ENCODE results near the gene GSTA3. TPM values are rescaled to one million over a fixed set of nuclear protein-coding genes. Genes with fewer than 3 reads are reported as not detected.
A peak's percentile ranks its signal among the peaks of the same experiment; 100 is the strongest.

The GSTA3 gene
- total RNA-seq (2021; ENCODE audit: unreplicated experiment) (not detected), Bru-seq, nascent RNA (percentile 10 among the genes with signal in this experiment), BruChase-seq, experiment 1, labeled RNA remaining after a 2-hour chase (not detected), BruChase-seq, experiment 2, labeled RNA remaining after a 6-hour chase (not detected)
- polyA plus RNA-seq (2012; ENCODE audit: insufficient read length), result not detected
- long read RNA-seq, result 0 reads

DNA sequence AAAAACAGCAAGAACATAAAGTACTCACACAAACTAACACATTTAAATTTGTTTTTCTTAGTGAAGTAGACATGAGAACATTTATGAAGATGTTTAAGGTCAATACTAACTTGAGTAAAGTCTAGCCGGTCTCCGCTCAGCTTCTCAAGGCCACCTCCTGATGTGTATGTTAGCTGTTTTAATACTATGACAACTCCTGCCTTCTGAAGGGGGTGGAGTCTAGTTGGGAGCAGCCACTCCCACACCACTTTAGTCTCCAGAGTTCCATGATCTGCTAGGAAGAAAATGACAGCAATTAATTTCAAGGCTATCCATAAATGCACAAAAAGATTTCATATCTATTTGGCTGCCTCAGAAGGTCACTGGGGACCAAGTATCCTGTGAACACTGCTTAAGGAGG, at the start of gene GSTA3:
TSS of gene GSTA3 (minus strand) at position 168 of the 400 bp plus-strand sequence. CDS start 3,864 bp downstream, outside the sequence.
- DNase-seq (ENCODE audit: low read depth, low spot score) (no peak), ATAC-seq (no peak)
- in situ Hi-C loops (cut with HindIII; ENCODE audit: low pct_unique_long_range_greater_than_20kb, low sequenced_read_pairs) (no loop called here), intact Hi-C loops (cut with micrococcal nuclease; ENCODE audit: unreplicated experiment) (no loop called here)
- no peaks in the 10 kb centered on the region for H3K9me3 ChIP-seq (ENCODE audit: control insufficient read depth, insufficient read depth, low read depth, low read length)
- ChIA-PET CTCF (no interaction called here), POLR2A (no interaction called here)
- no peak within 1 kb of the TSS for H3K4me3 ChIP-seq (ENCODE audit: low read depth in 2 of 2, low read length in 2 of 2)
- H3K27me3 ChIP-seq (ENCODE audit: control insufficient read depth, insufficient read depth, low read length), result no peaks in the 10 kb centered on the region; the same call in 1 of the 2 replicates
- no peak within 1 kb of the TSS for H3K27ac ChIP-seq (ENCODE audit: low read length)
- no peaks in the 10 kb centered on the region for H3K36me3 ChIP-seq (ENCODE audit: control insufficient read depth, insufficient read depth, low read length)
- no TSS peak for BruUV-seq (replicated peaks)
- TF ChIP-seq SIN3A (IDR thresholded peaks at IDR 0.05; ENCODE audit: borderline replicate concordance, insufficient read depth, low read depth, low read length), result no peak
- TF ChIP-seq, protein P1, sequence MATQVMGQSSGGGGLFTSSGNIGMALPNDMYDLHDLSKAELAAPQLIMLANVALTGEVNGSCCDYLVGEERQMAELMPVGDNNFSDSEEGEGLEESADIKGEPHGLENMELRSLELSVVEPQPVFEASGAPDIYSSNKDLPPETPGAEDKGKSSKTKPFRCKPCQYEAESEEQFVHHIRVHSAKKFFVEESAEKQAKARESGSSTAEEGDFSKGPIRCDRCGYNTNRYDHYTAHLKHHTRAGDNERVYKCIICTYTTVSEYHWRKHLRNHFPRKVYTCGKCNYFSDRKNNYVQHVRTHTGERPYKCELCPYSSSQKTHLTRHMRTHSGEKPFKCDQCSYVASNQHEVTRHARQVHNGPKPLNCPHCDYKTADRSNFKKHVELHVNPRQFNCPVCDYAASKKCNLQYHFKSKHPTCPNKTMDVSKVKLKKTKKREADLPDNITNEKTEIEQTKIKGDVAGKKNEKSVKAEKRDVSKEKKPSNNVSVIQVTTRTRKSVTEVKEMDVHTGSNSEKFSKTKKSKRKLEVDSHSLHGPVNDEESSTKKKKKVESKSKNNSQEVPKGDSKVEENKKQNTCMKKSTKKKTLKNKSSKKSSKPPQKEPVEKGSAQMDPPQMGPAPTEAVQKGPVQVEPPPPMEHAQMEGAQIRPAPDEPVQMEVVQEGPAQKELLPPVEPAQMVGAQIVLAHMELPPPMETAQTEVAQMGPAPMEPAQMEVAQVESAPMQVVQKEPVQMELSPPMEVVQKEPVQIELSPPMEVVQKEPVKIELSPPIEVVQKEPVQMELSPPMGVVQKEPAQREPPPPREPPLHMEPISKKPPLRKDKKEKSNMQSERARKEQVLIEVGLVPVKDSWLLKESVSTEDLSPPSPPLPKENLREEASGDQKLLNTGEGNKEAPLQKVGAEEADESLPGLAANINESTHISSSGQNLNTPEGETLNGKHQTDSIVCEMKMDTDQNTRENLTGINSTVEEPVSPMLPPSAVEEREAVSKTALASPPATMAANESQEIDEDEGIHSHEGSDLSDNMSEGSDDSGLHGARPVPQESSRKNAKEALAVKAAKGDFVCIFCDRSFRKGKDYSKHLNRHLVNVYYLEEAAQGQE (IDR thresholded peaks at IDR 0.05; ENCODE audit: insufficient read depth in 1 of 2, low read depth in 2 of 2, low read length in 1 of 2), result no peak
- no peak for TF ChIP-seq POLR2AphosphoS5 (IDR thresholded peaks at IDR 0.05; ENCODE audit: low read depth, low read length)
- TF ChIP-seq, protein P2, sequence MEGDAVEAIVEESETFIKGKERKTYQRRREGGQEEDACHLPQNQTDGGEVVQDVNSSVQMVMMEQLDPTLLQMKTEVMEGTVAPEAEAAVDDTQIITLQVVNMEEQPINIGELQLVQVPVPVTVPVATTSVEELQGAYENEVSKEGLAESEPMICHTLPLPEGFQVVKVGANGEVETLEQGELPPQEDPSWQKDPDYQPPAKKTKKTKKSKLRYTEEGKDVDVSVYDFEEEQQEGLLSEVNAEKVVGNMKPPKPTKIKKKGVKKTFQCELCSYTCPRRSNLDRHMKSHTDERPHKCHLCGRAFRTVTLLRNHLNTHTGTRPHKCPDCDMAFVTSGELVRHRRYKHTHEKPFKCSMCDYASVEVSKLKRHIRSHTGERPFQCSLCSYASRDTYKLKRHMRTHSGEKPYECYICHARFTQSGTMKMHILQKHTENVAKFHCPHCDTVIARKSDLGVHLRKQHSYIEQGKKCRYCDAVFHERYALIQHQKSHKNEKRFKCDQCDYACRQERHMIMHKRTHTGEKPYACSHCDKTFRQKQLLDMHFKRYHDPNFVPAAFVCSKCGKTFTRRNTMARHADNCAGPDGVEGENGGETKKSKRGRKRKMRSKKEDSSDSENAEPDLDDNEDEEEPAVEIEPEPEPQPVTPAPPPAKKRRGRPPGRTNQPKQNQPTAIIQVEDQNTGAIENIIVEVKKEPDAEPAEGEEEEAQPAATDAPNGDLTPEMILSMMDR (IDR thresholded peaks at IDR 0.05), result no peak
- no peak for TF ChIP-seq TCF7L2 (IDR thresholded peaks at IDR 0.05; ENCODE audit: low read depth, low read length)
- H3K4me1 ChIP-seq (ENCODE audit: control insufficient read depth, insufficient read depth, low read length), result no peaks in the 10 kb centered on the region

DNA sequence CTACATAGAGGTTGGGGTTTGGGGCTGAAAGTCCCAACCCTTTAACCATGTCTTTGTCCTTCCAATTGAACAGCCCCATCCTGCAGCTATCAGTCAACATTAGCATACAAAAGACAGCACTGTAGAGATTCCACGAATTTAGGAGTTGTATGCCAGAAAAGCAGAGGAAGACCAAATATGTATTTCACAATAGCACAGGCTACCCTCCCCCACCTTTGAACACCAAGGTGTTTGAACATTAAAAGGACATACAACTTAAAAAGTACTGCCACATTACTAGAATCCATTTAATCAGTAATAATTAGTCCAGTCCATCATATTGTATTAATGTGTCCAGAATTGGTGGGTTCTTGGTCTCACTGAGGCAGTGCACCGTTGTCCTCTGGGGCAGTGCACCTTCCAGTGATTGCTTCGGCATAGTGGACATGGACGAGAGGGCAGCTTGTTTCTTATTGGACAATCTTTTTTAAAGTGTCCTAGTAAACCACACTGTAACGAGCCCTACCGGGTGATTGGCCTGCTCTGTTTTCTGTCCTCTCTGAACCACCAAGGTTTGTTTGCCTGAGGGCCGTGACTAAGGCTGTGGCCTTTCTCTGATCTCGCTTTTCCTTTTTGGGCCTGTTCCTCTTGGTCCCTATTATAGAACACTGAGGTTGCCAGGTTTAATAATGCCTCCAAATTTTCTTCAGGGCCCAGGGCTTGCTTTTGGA, 49.2 kb upstream of the GSTA3 start:
- ChIA-PET CTCF (no interaction called here), POLR2A (no interaction called here)
- no peak for ATAC-seq
- Histone ChIP-seq H3K4me1 (ENCODE audit: control insufficient read depth, insufficient read depth, low read length) (no peaks in the 10 kb centered on the region; the same call in 1 of the 2 replicates), H3K27me3 (ENCODE audit: control insufficient read depth, insufficient read depth, low read length) (no peaks in the 10 kb centered on the region; the same call in 1 of the 2 replicates), H3K27ac (ENCODE audit: low read length) (no peak overlapping the region), H3K36me3 (ENCODE audit: control insufficient read depth, insufficient read depth, low read length) (no peaks in the 10 kb centered on the region), H3K9me3 (ENCODE audit: control insufficient read depth, insufficient read depth, low read depth, low read length) (no peaks in the 10 kb centered on the region; the same call in 1 of the 2 replicates), H3K4me3 (ENCODE audit: low read depth in 2 of 2, low read length in 2 of 2) (no peak overlapping the region)
- in situ Hi-C loops (cut with HindIII; ENCODE audit: low pct_unique_long_range_greater_than_20kb, low sequenced_read_pairs), result no loop called here
- DNase-seq (ENCODE audit: low read depth, low spot score), result no peak
- intact Hi-C loops (cut with micrococcal nuclease; ENCODE audit: unreplicated experiment), result no loop called here
- TF ChIP-seq, protein P2 (IDR thresholded peaks at IDR 0.05), result no peak
- TF ChIP-seq SIN3A (IDR thresholded peaks at IDR 0.05; ENCODE audit: borderline replicate concordance, insufficient read depth, low read depth, low read length) (no peak), TCF7L2 (IDR thresholded peaks at IDR 0.05; ENCODE audit: low read depth, low read length) (no peak)
- no TSS peak for BruUV-seq (replicated peaks)
